Right ventricle myocardium superior (tissue), 1 donor: ENCODE measurements around the gene CCDC172. TPM values are rescaled to one million over a fixed set of nuclear protein-coding genes. Genes with fewer than 3 reads are reported as not detected.

ENCODE experiments used
- ATAC-seq: fragments of 200-7000 bp; cut with Tn5 transposase; one replicate; pipeline ENCODE4 v1.9.1; 2020; ENCODE audit warnings: mild to moderate bottlenecking; ENCODE audit not compliant: poor library complexity
- DNase-seq: peaks from one replicate; pipeline ENCODE4 v3.0.0-alpha.2; 2020
- intact Hi-C: fragments of 100-400 bp; cut with DNase I; formaldehyde crosslinking; loops from one replicate; pipeline ENCODE4 v1.11.2; 2022
- total RNA-seq: library from RNA; stranded (reverse); fragmentation: NEBNext Ultra II Directional; extraction: Animal tissue kit (Norgen Biotek cat#: 25700); gene quantifications from one replicate; pipeline ENCODE4 v1.2.1, GENCODE V29; 2021
- donor health status: DM: no; HTN: yes; CAD: no; lungs with severe emphysema.

Gene CCDC172
- total RNA-seq, 1 donor from 2014 or later: not detected

DNA sequence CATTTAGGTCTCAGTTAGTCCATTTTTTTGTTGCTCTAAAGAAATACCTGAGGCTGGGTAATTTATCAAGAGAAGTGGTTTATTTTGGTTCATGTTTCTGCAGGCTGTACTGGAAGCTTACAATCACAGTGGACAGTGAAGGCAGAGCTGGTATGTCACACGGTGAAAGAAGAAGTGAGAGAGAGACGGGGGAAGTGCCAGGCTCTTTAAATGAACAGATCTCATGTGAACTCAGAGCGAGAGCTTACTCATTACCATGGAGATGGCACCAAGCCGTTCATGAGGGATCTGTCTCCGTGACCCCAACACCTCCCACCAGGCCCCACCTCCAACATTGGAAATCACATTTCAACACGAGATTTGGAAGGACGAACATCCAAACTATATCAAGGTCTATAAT, 84.5 kb downstream of the CCDC172 start:
- DNase-seq (no peak), ATAC-seq (no peak)
- intact Hi-C loops: no loop called here

DNA sequence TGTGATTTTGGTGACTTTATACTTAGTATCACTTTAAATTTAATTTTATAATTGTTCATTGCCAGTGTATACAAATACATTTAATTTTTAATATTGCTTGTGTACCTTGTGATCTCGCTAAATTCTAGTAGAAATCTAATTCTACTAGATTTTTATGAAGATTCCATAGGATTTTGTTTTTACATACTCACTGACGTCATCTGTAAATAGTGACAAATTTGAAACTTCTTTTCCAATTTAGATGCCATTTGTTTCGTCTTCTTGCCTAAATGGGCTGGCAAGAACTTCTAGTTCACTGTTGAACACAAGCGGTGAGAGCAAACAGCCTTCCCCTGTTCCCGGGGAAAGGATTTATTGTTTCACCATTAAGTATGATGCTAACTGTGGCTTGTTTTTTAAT, 86.1 kb downstream of the CCDC172 start:
- no peak for DNase-seq
- ATAC-seq: no peak
- intact Hi-C loops: no loop called here

DNA sequence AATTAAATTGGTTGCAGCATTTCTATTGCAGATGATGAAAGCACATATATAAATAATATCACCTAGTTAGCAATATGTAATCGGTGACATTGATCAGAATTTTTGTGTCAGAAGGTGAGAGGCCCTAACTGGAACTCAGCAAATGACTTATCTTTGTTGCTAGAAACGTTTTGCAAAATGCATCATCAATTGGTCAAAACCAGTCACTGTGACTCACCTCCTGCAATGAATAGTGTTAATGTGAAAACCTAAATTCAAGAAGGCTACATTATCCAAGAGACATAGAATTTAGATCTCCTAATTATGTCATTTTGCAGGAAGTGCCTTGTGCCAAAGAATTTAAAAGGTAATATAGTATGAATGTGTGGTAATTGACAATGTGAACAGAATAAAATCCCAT, 93.6 kb downstream of the CCDC172 start:
- intact Hi-C loops: no loop called here
- DNase-seq (no peak), ATAC-seq (no peak)

DNA sequence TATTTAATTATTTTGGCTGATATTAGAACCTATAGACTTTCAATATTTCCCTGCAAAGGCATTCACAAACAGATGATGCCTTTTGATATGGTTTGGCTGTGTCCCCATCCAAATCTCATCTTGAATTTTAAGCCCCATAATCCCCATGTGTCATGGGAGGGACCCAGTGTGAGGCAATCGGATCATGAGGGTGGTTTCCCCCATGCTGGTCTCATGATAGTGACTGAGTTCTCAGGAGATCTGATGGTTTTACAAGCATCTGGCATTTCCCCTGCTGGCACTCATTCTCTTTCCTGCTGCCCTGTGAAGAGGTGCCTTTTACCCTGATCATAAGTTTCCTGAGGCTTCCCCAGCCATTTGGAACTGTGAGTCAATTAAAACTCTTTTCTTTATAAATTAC, 94.1 kb downstream of the CCDC172 start:
- ATAC-seq (no peak), DNase-seq (no peak)
- intact Hi-C loops: no loop called here

DNA sequence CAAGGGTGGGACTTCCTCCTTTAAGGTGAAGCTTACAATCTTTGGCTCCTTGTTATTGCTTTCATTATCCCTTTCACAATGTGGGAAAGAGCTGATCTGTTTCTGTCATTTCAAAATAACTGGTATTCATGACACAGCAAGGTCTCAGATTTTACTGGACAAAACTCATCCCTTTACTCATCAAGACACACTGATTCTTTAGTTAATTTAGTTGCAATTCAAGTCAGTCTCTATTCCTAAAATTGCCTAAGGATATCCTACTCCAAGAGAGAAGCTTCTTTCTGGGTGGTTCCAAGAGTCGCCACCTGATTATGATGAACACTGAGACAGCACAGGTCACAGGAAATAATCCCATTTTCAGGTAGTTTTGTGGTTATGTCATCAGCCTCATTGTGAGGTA, 97.6 kb downstream of the CCDC172 start:
- ATAC-seq: no peak
- intact Hi-C loops: no loop called here

DNA sequence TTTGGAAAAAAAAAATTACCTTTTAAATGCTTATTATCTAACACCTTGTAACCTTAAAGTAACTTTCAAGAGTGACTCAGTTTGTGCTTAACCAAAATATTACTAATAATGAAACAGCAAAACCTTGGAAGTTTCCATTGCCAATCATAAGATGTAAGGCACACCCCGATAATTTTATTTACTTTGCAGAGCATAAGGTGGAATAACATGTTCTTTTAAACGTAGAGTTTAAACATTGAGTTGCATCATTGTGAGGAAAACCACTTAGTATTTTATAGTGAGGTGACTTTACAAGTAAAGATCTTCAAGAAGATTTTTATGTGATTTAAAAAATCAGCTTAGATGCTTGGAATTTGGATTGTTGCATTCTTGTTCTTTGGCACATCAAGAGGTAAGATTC, 103.4 kb downstream of the CCDC172 start, which contains the start of gene PNLIPRP3:
TSS of gene PNLIPRP3 (plus strand) at position 177 of the 400 bp plus-strand sequence. CDS start at position 343, 166 bp downstream.
- ATAC-seq (no peak), DNase-seq (no peak)
- intact Hi-C loops: no loop called here

More for the DNA sequence above, 97.6 kb downstream of the CCDC172 start:
- no peak for DNase-seq

DNA sequence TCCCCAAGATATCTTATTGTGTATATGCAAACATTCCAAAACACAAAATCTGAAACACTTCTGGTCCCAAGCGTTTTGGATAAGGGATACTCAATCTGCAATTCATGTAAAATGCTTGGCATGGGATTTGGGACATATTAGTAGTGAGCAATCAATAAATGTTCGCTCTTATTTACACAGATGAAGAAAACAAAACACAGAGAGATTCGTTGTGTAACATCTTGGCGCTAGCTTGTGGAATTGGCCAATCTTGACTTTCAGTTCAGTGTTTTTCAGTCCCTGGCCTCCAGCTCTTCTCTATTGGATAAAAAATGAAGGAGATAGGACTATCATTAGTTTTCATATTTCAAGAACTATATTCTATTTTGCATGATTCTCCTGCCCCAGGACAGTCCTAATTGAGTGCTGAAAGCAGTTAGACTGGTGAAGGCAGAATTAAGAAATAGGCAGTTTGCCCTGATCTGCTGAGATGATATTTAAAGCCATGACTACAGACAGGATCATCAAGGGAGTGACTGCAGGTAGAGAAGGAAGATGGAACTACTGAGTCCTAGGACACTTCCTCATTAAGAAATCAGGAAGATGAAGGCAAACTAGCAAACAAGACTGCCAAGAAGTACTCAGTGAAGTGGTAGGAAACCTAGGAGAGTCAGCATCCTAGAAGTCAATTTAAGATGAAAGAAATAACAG, 105.2 kb downstream of the CCDC172 start:
- DNase-seq: no peak
- ATAC-seq: no peak
- intact Hi-C loops: no loop called here

Other genes with a start within 250 kb of the CCDC172 start
- gene GFRA1, start 51.2 kb upstream of the CCDC172 start, total RNA-seq: 5.9 TPM
- not detected for gene PNLIPRP3, start 103.4 kb downstream of the CCDC172 start, total RNA-seq
- gene PNLIP, start 221.5 kb downstream of the CCDC172 start, total RNA-seq: not detected